Activated CD8-positive, alpha-beta T cell treated with anti-CD3 and anti-CD28 coated beads for 36 hours (primary cell): ENCODE data around the gene DNM3. TPM values are rescaled to one million over a fixed set of nuclear protein-coding genes. Genes with fewer than 3 reads are reported as not detected.

Experiments used
- ATAC-seq: fragments of 200-7000 bp; cut with Tn5 transposase; one replicate; pipeline ENCODE4 v1.10.0; 2021; ENCODE audit warnings: mild to moderate bottlenecking, moderate library complexity
- CTCF ChIA-PET: fragments of 350-600 bp; sonication (Branson Sonifier 250); formaldehyde crosslinking; loops from one replicate; lab custom pipeline; 2021; ENCODE audit warnings: antibody characterized with exemption; lab: Charles Lee
- POLR2A ChIA-PET: fragments of 350-600 bp; sonication (Branson Sonifier 250); formaldehyde crosslinking; loops from one replicate; lab custom pipeline; 2021; ENCODE audit warnings: antibody characterized with exemption; lab: Charles Lee
- DNase-seq: peaks from one replicate; pipeline ENCODE4 v3.0.0-alpha.2; 2020
- H3K27ac Mint-ChIP-seq: one replicate; pipeline ENCODE4 v1.8.0; 2021; ENCODE audit warnings: mild to moderate bottlenecking, mixed read lengths
- H3K27me3 Mint-ChIP-seq: one replicate; pipeline ENCODE4 v1.8.0; 2021; ENCODE audit warnings: mixed read lengths
- H3K36me3 Mint-ChIP-seq: one replicate; pipeline ENCODE4 v1.8.0; 2021; ENCODE audit warnings: low read depth, mixed read lengths
- H3K4me1 Mint-ChIP-seq: one replicate; pipeline ENCODE4 v1.8.0; 2021; ENCODE audit warnings: low read depth, mixed read lengths
- H3K4me3 Mint-ChIP-seq: one replicate; pipeline ENCODE4 v1.8.0; 2021; ENCODE audit warnings: mild to moderate bottlenecking, moderate library complexity, mixed read lengths
- H3K9me3 Mint-ChIP-seq: one replicate; pipeline ENCODE4 v1.8.0; 2021; ENCODE audit warnings: mixed read lengths
- CTCF ChIP-seq: fragments of 200-600 bp; IDR thresholded peaks from one replicate; pipeline ENCODE4 v1.8.0; 2022; ENCODE audit warnings: antibody characterized with exemption, mild to moderate bottlenecking
- intact Hi-C: fragments of 100-400 bp; cut with micrococcal nuclease; formaldehyde crosslinking; loops from one replicate; pipeline ENCODE4 v1.10.0; 2022
- total RNA-seq, 2 experiments: library from RNA; stranded (reverse); gene quantifications; one replicate each; pipeline ENCODE4 v1.2.3, GENCODE V29; 2021

Gene DNM3
- total RNA-seq, 2 experiments from 2014 or later: 0.58 to 1.1 TPM

- Mint-ChIP-seq H3K27me3 (no peaks in the 10 kb centered on the region), H3K4me3 (no peak overlapping the region), H3K4me1 (peaks cover 2% of the 10 kb centered on the region), H3K27ac (peak overlapping the region; percentile 40), H3K36me3 (no peaks in the 10 kb centered on the region), H3K9me3 (no peaks in the 10 kb centered on the region)
- intact Hi-C loops: no loop called here
- no peak for ATAC-seq
- ChIA-PET POLR2A (no interaction called here), CTCF (no interaction called here)
- no peak for TF ChIP-seq CTCF
- no peak for DNase-seq
Observed at GRCh38 chr1:171902527-171902926, 61.2 kb downstream of the DNM3 start.

- no peak for ATAC-seq
- intact Hi-C loops: no loop called here
- ChIA-PET POLR2A (no interaction called here), CTCF (interaction anchor here (1.4 kb wide), 1 partner anchor 24 kb away, joined by 4 read pairs; no protein-coding TSS in a partner anchor)
- Mint-ChIP-seq H3K36me3 (no peaks in the 10 kb centered on the region), H3K9me3 (no peaks in the 10 kb centered on the region), H3K4me1 (peaks cover 4% of the 10 kb centered on the region), H3K4me3 (no peak overlapping the region), H3K27ac (no peak overlapping the region), H3K27me3 (no peaks in the 10 kb centered on the region)
- no peak for TF ChIP-seq CTCF
- DNase-seq: no peak
Observed at GRCh38 chr1:171904778-171905450, 63.6 kb downstream of the DNM3 start.

- no peak for DNase-seq
- Mint-ChIP-seq H3K27ac (no peak overlapping the region), H3K36me3 (no peaks in the 10 kb centered on the region), H3K4me1 (peaks cover 2% of the 10 kb centered on the region), H3K27me3 (peaks cover 2% of the 10 kb centered on the region), H3K9me3 (no peaks in the 10 kb centered on the region), H3K4me3 (no peak overlapping the region)
- POLR2A ChIA-PET: no interaction called here
- CTCF ChIA-PET: interaction anchor here (0.9 kb wide), 1 partner anchor 76 kb away, joined by 3 read pairs; no protein-coding TSS in a partner anchor
- intact Hi-C loops: no loop called here
- TF ChIP-seq CTCF: no peak
- ATAC-seq: no peak
Observed at GRCh38 chr1:171909711-171910110, 68.4 kb downstream of the DNM3 start.

- Mint-ChIP-seq H3K9me3 (no peaks in the 10 kb centered on the region), H3K27ac (no peak overlapping the region), H3K36me3 (no peaks in the 10 kb centered on the region), H3K27me3 (peaks cover 2% of the 10 kb centered on the region), H3K4me3 (no peak overlapping the region), H3K4me1 (peaks cover 2% of the 10 kb centered on the region)
- DNase-seq (no peak), ATAC-seq (no peak)
- CTCF ChIA-PET: no interaction called here
- no peak for TF ChIP-seq CTCF
- intact Hi-C loops: no loop called here
- POLR2A ChIA-PET: no interaction called here
Observed at GRCh38 chr1:171910786-171911185, 69.5 kb downstream of the DNM3 start.

GRCh38 chr1:171911506-171911905, 70.2 kb downstream of the DNM3 start:
- ChIA-PET CTCF (no interaction called here), POLR2A (no interaction called here)
- H3K4me1 Mint-ChIP-seq: peaks cover 2% of the 10 kb centered on the region
- ATAC-seq (no peak), DNase-seq (no peak)
- no peak for TF ChIP-seq CTCF
- H3K9me3 Mint-ChIP-seq: no peaks in the 10 kb centered on the region
- peaks cover 2% of the 10 kb centered on the region for H3K27me3 Mint-ChIP-seq
- H3K4me3 Mint-ChIP-seq: no peak overlapping the region
- no peak overlapping the region for H3K27ac Mint-ChIP-seq
- no peaks in the 10 kb centered on the region for H3K36me3 Mint-ChIP-seq
- intact Hi-C loops: no loop called here
